GM18870 (cell line): ENCODE data around the gene NKX1-1.
"Not testable (repeated sequence)": the region's sequence is repeated elsewhere in the genome, so short reads cannot be mapped to it uniquely, and the experiment has no call there.

Experiments
- ATAC-seq: cut with Tn5 transposase; IDR thresholded peaks from one replicate; pipeline ENCODE4 v1.9.1; 2021; ENCODE audit warnings: moderate library complexity; ENCODE audit not compliant: unreplicated experiment

Gene NKX1-1

DNA sequence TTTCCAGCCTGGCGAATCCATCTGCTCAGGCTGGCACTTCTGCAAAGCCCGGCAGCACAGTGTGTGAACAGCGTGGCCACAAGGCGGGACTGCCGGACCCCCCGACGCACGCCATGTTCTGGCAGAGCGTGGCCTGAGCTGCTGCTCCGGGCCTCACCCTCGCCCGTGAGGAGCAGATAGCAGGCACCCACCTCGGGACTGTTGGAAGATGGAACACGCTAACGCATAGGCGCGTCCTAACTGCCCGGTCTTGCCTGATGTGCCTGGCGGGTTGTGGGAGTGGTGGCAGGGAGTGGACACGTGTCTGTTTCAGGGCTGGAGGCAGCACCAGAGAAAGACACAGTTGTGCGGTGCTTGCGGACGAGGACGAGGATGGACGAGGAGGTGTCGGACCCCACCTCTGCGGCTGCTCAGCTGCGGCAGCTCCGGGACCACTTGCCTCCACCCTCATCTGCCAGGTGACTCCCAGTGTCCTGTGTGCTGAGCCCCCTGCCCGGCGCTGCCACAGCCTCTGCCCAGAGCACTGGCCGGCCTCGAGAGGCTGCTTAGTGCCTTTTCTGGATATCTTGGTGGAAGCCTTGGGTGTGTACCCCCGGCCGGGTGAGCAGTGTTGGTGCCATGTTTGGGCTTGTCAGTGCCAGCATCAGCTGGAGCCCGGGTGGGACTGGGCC lies 31.1 kb downstream of the NKX1-1 start:
- ATAC-seq, result no peak

DNA sequence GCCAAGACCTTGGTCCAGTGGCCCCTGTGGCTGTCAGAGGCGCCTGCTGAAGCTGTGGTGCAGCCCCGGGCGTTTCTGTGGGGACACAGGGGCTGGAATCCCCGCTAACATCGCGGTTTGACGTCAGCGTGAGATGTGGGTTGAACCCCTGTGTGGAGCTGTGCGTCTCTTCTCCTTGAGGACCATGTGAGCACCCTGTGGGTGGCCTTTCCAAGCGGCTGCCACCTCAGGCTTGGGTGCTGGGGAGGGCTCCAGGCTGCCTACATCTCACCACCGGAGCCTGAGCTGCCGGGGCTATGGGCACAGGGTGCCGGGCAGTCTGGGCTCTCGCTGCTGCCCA lies 31.6 kb downstream of the NKX1-1 start:
- ATAC-seq, result no peak

DNA sequence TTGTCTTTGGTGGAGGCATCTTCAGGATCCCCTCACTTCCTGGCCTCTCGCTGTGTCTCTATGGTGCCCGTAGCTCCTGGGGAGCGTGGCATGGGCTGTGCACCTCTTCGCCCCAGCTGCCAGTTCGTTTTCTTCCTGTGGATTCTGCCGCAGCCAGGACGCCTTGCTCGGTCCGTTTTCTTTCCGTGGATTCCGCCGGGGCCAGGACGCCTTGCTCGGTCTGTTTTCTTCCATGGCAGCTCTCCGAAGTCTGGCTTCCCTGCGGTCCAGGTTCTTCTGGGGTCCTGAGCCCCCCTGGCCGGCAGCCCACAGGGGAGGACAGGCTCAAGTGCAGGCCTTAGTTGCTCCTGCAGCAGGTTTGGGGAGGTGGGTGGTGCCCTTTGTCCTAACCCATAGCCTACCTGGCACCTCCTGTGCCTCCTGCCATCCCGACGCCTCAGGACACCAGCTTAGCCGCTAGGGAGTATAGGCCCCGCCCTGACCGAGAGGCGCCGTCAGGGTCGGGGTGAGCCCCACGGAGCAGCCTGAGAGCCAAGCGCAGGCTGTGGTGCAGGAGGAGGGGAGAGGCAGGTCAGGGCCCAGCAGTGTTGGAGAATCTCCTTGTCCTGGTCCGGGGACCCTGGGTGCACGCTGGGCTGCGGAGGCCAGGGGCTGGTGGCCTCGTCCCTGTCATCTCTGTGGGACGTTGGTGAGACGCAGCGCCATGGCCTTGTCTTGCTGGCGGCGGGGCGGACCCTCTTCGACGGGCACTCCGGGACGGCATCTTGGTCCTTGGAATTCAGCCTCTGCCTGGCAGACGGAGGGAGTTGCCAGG lies 32.1 kb downstream of the NKX1-1 start:
- no peak for ATAC-seq

DNA sequence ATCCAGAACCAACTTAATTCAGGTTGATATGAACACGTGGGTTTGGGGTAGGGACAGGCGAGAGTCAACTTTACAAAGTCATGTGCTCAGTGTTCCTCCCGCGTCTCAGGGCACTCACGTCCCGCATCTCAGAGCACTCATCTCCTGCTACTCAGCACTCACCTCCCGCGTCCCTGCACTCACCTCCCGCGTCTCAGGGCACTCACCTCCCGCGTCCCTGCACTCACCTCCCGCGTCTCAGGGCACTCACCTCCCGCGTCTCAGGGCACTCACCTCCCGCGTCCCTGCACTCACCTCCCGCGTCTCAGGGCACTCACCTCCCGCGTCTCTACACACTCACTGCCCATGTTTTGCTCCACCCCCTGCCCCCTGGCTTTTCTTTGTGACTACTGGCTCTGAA lies 33.7 kb downstream of the NKX1-1 start:
- ATAC-seq, result not testable (repeated sequence)

DNA sequence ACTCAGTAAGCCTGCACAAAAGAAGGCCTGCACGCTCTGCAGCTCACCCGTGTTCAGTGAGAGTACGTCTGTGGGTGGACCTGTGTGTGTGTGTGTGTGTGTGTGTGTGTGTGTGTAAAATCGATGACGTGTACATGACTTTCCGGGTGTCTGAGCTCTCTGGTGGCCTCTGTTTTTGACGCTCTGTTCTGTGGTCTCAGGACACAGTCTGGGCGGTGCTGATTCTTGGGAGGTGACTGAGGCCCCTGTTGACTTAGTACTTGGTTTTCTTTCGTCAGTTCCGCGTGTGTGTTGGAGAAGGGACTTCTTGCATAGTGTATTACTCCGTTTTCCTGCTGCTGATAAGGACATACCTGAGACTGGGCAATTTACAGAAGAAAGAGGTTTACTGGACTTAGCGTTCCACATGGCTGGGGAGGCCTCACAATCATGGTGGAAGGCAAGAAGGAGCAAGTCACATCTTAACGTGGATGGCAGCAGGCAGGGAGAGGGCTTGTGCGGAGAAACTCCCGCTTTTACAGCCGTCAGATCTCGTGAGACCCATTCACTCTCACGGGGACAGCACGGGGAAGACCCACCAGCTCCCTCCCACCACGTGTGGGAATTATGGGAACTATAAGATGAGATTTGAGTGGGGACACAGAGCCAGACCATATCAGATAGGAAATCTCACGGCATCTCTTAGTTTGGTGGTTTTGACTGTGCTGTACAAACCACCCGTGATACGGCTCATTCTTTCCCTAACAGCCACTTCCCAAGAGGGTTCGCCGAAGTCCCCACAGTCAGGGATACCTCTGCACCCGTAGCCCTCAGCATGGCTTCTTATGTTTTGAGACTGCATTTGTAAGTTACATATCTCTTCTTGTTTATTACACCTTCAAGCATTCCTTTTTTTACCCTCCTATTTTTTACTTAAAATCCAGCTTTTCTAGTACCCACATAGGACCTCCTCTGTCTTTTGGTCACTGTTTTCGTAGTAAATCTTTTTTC lies 34.8 kb downstream of the NKX1-1 start:
- no peak for ATAC-seq

DNA sequence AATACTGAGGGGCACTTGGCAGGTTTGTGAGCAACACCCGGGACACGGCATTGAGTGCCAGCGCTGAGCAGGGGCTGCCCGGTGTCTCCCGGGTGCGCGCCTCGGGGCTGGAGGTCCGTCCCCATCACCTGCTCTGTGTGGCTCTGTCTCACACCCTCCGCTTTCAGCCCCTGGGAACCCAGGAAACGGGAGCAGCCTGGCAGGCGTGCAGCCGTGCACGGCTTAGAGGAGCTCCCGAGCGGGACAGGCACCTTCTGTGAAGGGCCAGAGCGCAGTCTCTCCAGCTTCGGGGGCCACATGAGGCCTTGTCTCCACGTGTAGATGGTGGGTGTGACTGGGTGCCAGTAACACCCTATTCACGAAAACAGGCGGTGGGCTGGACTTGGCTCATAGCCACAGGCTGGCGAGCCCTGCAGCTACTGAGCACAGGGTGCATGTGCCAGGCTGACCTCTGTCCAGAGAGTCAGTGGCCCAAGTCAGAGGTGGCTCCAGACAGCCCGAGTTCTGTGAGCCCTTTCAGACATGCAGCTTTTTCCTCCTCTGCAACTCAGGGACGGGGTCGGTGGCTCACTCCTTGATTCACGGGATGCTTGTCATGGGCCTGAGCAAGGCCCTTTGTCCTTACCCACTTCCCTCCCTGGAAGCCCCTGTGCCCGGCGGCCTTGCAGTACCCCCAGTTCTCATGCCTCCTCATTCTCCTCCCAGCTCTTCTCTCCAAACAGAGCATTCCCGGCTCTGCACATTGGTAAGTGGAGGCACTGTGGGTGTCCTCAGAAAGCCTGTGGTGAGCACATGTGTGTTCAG lies 35.7 kb downstream of the NKX1-1 start:
- ATAC-seq, result no peak

DNA sequence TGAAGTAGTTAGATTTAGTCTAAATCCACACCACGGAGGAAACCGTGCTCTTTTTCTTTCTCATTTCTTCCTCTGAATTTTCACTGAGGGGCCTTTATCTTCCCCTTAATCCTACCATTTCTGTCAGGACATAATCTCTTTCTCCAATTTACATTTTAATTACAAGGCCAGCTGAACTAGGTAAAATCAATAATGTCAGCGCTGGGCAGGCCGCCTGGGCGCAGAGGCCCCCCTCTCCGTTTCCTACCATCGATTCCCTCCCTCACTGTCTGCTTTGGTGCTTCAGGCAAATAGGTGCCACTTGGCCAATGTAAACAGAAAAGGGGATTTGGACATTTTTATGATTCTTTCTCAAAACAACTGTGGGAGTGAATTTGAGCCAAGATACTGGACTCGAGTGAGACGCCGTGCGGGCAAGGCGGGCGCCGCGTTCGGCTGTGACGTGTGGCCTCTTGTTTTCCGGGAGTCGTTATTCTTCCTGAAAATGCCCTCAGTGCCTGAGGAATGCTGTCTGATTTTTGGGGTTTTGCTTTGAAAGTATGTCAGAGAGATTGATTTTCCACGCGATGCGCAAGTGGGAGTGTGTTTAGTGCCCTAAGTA lies 36.7 kb downstream of the NKX1-1 start:
- ATAC-seq, result no peak

DNA sequence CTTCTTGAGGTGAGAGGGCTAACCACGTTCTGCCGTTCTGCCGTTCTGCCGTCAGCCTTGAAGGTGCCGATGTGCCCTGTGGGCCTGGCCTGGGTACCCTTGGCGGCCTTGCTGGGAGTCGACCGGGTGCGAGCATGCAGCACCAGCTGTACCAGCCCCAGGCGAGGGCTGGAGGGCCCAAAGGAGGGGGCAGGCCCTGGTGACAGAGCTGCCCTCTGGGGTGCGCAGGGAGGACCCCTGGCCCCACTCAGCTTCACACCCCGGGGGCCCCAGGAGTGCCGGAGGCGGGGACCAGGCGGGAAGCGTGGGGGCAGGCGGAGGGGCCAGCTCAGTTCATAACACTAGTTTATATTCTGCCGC lies 37.2 kb downstream of the NKX1-1 start:
- ATAC-seq, result no peak

DNA sequence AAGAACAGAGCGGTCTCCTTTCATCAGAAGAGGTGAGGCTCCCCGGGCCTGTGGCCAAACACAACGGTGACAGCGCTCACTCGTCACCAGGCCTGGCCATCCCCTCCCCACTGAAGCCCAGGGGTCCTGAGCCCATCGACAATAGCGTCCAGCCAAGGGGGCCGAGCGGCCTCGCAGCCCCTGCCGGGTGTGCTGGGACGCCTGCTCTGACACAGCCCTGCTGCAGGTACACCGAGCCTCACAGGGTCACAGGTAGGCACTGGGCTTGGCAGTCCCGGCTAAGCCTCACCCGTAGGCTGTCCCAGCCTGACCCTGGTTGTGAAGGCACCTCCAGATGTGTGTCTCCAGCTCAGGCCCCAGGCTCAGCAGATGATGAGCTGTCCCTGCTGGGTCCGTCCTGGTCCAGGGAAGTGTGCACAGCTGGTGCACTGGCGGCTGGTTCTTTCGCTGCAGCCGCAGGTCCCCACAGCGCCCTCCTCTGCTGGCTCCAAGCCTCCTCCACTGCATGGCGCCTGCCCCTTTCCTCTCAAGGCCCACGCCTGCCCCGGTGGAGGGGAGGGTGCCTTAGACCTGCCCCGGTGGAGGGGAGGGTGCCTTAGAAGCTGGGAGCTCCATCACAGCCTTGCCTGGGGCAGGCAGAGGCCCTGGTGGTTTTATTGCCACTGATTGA lies 37.7 kb downstream of the NKX1-1 start:
- ATAC-seq, result no peak

DNA sequence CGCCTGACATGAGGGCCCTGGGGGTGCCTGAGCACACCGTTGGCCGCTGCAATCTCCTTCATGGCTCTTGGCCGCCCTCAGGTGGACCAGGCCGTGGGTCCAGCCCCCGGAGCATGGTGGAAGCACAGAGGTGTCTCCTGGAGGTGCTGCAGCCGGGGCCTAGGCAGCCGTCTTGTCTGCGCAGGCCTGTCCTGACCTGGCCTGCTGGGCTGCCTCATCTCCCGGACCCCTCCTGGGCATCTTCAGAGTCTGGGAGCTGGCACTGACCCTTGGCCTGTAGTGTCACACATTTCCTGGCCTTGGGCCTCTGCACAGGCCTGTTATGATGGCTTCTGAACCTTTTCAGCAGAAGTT lies 38.3 kb downstream of the NKX1-1 start:
- ATAC-seq, result no peak

DNA sequence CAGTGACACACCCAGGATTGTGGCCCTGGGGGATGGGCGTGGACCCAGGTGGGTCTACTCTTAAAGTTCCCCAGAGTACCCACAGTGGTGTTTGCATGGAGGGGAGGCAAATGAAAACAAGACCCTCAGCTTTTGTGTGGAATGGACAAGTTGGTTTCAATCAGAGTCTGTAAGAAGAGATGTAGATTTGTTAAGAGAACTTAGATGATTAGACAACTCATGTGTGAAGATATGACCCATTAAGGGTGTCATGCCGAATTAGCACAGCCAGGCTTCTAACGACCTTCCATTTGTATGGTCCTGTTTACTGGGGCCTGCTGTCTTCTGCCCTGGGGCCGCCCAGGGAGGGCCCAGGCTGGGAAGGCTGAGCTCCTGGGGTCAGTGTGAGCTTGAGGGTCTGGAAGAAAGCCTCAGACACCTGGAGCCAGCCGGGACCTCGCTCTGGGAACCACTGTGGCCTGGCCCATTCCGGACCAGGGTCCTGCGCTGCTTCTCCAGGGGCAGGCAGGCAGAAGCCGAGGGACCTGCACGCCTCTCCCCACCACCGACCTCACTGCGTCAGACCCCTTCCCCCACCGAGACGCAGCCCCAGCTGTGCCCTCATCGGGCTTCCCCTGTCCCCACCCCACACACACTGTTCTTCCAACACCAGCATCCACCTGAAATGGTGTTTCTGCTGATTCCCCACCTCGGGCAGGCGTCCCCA lies 38.9 kb downstream of the NKX1-1 start:
- no peak for ATAC-seq

DNA sequence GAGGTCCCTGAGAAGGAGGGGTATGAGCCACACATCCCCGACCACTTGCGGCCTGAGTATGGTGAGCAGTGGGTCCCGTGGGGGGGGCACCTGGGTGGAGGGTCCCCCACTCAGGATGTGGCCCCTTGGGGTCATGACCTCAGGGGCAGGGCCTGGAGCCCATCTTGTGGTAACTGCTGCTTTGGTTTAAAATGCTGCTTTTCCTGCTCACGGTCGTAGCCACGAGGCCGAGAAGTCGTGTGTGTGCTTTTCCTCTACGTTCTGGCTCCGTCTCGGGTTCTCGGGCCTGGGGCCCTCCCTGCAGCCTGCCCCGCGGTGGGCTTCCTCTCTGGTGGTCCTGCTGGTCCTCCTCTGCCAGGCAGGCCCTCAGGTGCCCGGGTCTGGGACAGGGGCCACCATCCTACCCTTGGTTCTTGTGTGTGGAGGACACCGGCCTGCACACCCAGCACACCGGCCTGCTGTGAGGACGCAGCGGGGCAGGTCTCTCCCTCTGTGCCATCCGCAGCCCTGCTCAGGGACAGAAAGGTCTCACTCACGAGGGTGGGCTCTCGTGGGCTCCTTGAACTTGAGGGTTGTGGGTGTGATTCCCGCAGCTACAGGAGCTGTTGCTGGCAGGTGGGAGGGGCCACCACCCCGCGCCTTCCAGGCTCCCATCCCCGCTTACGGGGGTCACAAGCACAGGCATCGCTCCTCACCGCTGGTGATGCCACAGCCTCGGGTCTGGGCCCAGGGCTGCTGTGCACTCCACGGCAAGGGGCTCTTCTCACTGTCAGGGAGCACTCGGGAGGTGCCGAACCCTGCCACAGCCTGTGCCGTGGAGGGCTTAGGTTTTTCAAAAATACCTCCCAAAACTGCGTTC lies 39.6 kb downstream of the NKX1-1 start:
- ATAC-seq, result no peak

DNA sequence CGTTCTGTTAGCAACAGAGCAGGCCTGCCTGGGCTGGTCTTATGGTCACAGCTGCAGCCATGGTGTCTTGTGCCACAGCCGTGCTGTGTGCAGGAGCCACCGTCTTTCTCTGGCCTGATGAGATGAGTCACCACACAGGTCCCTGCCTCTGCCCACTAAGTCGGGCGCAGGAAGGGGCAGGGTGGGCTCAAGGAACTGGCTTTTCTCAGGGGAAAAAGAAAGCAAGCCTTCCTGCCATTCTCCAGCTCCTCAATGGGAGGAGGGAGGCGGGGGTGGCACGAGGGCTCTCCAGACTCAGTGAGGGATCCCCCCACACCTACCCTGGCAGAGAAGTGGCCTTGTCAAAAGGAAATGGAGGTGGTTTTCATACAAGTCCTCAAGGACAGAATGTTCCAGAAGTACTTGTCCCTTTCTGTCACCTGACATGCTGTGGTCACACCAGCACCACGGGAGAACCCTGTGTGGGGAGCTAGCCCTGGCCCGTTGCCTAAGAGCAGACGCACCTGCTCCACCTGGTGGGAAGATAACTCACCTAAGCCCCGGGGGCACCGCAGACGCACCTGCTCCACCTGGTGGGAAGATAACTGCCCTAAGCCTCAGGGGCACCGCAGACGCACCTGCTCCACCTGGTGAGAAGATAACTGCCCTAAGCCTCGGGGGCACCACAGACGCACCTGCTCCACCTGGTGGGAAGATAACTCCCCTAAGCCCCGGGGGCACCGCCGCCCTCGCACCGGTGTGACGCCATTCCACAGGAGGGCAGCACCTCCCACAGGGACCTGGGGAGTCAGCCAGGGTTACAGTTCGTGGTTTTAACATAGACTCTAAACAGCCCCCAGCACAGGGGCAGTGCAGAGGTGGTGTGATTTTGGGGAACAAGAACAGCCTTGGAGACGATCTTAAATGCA lies 40.7 kb downstream of the NKX1-1 start:
- no peak for ATAC-seq

DNA sequence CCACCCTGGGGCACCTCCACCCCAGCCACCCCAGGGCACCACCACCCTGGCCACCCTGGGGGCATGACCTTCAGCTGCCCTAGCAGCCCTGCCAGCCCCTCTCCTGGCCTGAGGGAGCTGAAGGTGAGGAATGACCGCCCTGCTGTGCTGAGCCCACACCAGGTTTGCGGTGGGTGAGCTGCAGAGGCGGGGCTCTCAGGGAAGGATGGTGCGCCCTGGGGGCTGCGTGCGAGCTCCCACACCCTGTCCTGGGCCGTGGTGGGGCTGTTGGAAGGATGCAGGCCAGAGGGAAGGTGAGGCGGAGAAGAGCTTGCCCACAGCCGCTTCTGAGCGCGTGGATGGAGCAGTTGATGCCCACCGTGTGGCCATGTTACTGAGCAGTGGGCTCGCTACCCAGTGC lies 41.5 kb downstream of the NKX1-1 start:
- ATAC-seq, result no peak

DNA sequence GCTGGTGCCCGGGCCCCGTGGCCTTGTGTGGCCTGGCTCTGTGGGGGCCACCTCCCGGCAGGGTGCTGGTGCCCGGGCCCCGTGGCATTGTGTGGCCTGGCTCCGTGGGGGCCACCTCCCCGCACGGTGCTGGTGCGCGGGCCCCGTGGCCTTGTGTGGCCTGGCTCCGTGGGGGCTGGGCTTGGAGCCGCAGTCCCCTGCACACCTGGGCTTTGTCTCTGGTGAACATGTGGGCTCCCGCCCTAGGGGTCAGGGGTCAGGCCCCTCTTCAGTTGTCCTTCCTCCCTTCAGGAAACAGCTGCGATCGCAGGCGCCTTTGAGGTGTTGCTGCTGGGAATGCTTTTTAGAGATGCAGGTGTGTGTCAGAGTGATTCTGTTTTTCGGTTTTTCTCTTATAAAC lies 42.0 kb downstream of the NKX1-1 start:
- ATAC-seq, result no peak

DNA sequence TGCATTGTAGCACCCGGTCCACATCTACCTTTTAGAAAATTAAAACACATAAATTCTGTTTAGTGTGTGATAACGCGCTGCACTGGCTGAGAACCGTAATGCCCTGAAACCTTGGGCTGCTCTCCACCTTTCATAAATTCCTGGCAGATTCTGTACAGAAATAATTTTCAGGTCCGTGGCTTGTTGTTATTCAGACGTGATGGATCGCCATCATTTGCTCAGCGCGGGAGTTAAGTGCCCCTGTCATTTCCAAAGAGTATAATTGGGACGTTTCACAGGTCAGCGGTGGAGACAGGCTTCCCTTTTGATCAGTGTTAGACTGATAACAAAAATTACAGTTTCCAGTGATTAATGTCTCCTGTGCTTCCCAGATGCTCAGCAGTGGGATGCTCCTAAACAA lies 42.7 kb downstream of the NKX1-1 start:
- ATAC-seq, result no peak

DNA sequence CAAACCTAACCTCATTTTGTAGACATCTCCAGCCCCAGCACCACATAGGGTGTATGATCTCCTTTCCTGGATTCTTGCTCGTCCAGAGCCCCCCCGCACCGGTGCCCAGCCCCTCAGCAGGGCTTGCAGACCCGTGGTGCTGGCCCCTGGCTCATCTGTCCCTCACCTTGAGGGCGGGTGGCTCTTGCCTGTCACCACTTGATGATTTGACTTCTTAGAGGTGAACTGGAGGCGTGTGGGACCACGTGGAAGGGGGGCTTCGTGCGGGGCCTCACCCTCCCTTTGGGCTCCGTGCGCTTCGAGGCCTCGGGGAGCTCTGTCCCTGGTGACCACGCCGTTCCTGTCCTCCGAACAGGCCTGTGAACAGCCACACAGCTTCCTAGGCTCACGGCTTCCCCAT lies 43.7 kb downstream of the NKX1-1 start:
- ATAC-seq, result no peak
